Testis (tissue), 3 donors: Measurements from ENCODE around the gene GPR183. TPM values are rescaled to one million over a fixed set of nuclear protein-coding genes. Genes with fewer than 3 reads are reported as not detected.

Experiments
- DNase-seq: peaks from one replicate; pipeline ENCODE4 v3.0.0-alpha.2; 2019
- H3K27ac ChIP-seq, 2 donors: fragments of 200-600 bp; sonication (generic); one replicate each; pipeline ENCODE4 v1.5.1; 2019
- H3K27me3 ChIP-seq: fragments of 200-600 bp; sonication (generic); one replicate; pipeline ENCODE4 v1.5.1; 2019
- H3K36me3 ChIP-seq: fragments of 200-600 bp; sonication (generic); one replicate; pipeline ENCODE4 v1.5.1; 2017; ENCODE audit warnings: low read depth; ENCODE audit errors: missing control alignments
- H3K4me1 ChIP-seq: fragments of 200-600 bp; sonication (generic); one replicate; pipeline ENCODE4 v1.5.1; 2019
- H3K4me3 ChIP-seq, 2 donors: fragments of 200-600 bp; sonication (generic); one replicate each; pipeline ENCODE4 v1.5.1; 2017 to 2019
- H3K9me3 ChIP-seq: fragments of 200-600 bp; sonication (generic); one replicate; pipeline ENCODE4 v1.5.1; 2017
- POLR2A ChIP-seq: fragments of 450-650 bp; IDR thresholded peaks from one replicate; pipeline ENCODE4 v1.6.1; 2017; ENCODE audit warnings: antibody characterized with exemption, mild to moderate bottlenecking, moderate library complexity
- WGBS, 2 donors: methylation state at CpG; one replicate each; pipeline ENCODE4 v1.1.5; 2018; 5-methylcytosine and 5-hydroxymethylcytosine counted together
- intact Hi-C: fragments of 100-400 bp; cut with DNase I; formaldehyde crosslinking; loops from one replicate; pipeline ENCODE4 v1.15.1; 2023; ENCODE audit warnings: low total_unique reads
- polyA plus RNA-seq: library from polyadenylated mRNA; stranded (reverse); fragments of 350-450 nt; fragmentation: Illumina TruSeq; extraction: RNeasy Lipid Tissue Mini Kit (QIAGEN cat#74804); gene quantifications from one replicate; pipeline ENCODE4 v1.2.3, GENCODE V29; 2014; ENCODE audit warnings: low read depth, low replicate concordance; ENCODE audit not compliant: insufficient read depth
- total RNA-seq, 2 donors: library from RNA; depleted of rRNA; stranded (reverse); fragments of >200 nt; gene quantifications; one replicate each; pipeline ENCODE4 v1.2.3, GENCODE V29; 2016
- TF ChIP-seq, protein P1 (sequence below), 3 experiments: fragments of 450-650 bp in 2 of 3; fragments of 200-600 bp in 1 of 3; sonication (generic) in 1 of 3; IDR thresholded peaks; one replicate each; pipeline ENCODE4 v1.5.1; 2016 to 2019; ENCODE audit warnings: antibody characterized with exemption in 3 of 3, mild to moderate bottlenecking in 2 of 3, moderate library complexity in 1 of 3

Gene GPR183
- total and polyA plus RNA-seq, 3 donors from 2014 or later, result 0.39 to 6.9 (median 2.3) TPM

DNA sequence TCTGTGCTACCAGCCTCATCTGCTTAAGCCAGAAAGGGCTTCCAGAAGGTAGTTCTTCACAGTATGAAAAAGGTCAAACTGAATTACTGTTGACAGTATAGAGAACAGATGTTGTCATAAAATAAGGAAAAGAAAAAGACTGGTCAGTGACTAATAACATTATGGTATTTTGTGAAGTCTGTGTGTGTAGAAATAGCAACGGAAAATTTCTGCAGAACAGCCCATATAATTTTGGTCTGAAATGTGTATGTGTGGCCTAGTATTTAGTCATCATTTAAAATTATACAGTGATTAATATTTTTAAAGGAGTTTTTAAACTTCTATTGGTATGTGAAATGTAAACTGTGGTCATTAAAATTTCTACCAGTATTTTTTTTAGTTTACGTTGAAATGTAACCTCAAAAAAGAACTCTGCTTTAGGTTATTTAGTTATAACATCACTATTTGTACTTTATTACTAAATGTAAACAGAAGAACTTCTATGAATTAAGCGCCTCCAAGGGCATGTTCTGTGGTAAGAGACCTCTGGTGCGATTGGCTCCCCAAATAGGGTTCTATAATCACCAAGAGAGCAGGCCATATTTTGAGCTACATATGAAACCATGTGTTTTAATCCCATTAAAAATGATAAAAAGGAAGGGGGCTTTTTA lies 3.3 kb upstream of the GPR183 start:
- no peaks in the 10 kb centered on the region for H3K9me3 ChIP-seq
- intact Hi-C loops, result no loop called here
- no peak overlapping the region for H3K27ac ChIP-seq
- DNase-seq, result no peak
- no peak overlapping the region for H3K4me3 ChIP-seq
- TF ChIP-seq POLR2A, result no peak
- TF ChIP-seq, protein P1, sequence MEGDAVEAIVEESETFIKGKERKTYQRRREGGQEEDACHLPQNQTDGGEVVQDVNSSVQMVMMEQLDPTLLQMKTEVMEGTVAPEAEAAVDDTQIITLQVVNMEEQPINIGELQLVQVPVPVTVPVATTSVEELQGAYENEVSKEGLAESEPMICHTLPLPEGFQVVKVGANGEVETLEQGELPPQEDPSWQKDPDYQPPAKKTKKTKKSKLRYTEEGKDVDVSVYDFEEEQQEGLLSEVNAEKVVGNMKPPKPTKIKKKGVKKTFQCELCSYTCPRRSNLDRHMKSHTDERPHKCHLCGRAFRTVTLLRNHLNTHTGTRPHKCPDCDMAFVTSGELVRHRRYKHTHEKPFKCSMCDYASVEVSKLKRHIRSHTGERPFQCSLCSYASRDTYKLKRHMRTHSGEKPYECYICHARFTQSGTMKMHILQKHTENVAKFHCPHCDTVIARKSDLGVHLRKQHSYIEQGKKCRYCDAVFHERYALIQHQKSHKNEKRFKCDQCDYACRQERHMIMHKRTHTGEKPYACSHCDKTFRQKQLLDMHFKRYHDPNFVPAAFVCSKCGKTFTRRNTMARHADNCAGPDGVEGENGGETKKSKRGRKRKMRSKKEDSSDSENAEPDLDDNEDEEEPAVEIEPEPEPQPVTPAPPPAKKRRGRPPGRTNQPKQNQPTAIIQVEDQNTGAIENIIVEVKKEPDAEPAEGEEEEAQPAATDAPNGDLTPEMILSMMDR (IDR thresholded peaks at IDR 0.05), result no peak
- no peaks in the 10 kb centered on the region for H3K36me3 ChIP-seq
- no peaks in the 10 kb centered on the region for H3K27me3 ChIP-seq
- 88 to 95% methylated on average over 4 of the region's 4 CpGs for WGBS, 2 donors
- H3K4me1 ChIP-seq, result no peaks in the 10 kb centered on the region

DNA sequence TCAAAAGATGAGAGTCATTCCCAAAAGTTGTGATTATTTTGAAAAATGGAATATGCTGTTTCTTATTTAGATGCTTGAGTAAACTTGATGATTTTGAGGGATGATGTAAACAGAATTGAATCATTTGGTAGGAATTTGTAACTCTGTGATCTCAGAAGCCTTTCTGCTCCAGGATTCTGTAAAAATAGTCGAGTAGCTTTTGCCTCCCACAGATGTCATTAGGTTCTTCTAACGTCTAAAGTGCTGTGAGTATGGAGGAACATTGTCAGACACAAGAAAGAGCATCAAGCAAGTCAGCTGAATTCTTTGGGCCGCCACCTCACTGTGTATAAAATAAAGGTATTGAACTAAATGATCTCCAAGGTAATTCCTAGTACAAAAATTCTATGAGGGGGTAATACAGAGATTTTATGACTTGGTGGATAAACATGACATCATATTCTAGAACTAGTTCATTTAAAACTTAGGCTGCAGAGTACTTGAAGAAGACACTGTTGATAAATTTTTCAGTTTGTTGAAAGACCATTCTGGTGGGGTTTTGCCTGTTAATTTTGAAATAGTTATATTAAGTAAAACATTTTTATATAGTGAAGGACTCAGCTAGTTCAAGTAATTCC lies 1.4 kb upstream of the GPR183 start:
- no peak for DNase-seq
- no peaks in the 10 kb centered on the region for H3K9me3 ChIP-seq
- H3K4me1 ChIP-seq, result no peaks in the 10 kb centered on the region
- no peaks in the 10 kb centered on the region for H3K36me3 ChIP-seq
- TF ChIP-seq, protein P1 (IDR thresholded peaks at IDR 0.05), result no peak
- no peak for TF ChIP-seq POLR2A
- H3K27ac ChIP-seq, result no peak overlapping the region
- H3K27me3 ChIP-seq, result no peaks in the 10 kb centered on the region
- intact Hi-C loops, result no loop called here
- H3K4me3 ChIP-seq, result no peak overlapping the region
- 59 to 80% methylated on average over 3 of the region's 3 CpGs for WGBS, 2 donors

DNA sequence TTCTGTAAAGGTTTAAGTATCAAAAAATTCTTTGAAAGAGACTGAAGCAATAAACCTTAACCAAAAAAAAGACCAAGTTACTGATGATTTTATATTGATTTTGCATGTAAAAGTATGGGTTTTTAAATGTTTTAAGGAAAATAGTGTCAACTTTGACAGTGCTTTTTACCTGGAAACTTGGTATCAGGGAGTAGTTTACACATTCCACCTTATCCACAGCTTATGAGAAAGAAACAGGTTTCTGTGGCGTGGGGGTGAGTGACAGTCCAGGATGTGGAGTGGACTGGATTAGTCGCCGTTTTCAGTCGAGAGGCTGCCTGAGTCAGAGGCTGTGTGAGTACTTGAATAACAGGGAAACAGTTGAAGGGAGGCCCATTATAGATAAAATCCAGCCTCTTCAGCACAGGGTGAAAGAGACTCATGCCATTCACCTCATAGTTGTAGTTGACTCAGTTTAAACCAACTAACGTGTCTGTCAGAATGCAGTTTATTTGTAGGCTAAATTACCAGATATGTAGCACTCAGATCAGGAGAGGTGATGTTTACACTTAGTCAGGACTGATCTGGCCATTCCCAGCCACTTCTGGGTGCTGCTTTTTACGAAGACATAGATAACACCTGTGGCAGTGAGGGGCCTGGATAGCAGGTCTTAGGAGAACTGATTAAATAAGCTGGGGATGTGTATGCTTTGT lies 595 bp upstream of the GPR183 start:
- Histone ChIP-seq H3K4me1 (no peaks in the 10 kb centered on the region), H3K27me3 (no peaks in the 10 kb centered on the region), H3K4me3 (no peak overlapping the region), H3K27ac (peak overlapping the region in 1 of 2 donors; percentile 25), H3K9me3 (no peaks in the 10 kb centered on the region), H3K36me3 (no peaks in the 10 kb centered on the region)
- intact Hi-C loops, result no loop called here
- 79 to 84% methylated on average over 6 of the region's 6 CpGs for WGBS, 2 donors
- TF ChIP-seq POLR2A, result no peak
- TF ChIP-seq, protein P1 (IDR thresholded peaks at IDR 0.05), result no peak
- DNase-seq, result no peak

DNA sequence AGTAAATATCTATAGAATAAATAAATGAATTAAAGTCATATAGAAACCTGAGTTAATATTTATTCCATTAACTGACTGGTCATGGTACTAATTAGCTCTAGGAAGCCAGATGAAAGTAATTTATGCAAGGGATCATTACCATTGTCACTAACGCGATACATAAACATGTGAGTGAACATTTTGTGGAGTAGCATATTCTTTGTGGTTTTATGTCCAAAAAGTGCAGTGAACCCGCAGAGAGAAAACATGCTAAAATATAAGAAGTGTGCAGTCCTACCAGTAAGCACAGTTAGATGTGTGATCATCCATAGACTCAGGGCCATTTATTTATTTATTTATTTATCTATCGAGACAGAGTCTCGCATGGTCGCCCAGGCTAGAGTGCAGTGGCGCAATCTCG lies 1.6 kb downstream of the GPR183 start:
- Histone ChIP-seq H3K36me3 (no peaks in the 10 kb centered on the region), H3K9me3 (no peaks in the 10 kb centered on the region), H3K27ac (peak overlapping the region in 1 of 2 donors; percentile 32), H3K4me1 (no peaks in the 10 kb centered on the region), H3K4me3 (peak overlapping the region in 1 of 2 donors; percentile 2), H3K27me3 (no peaks in the 10 kb centered on the region)
- TF ChIP-seq, protein P1 (IDR thresholded peaks at IDR 0.05), result no peak
- TF ChIP-seq POLR2A, result no peak
- no peak for DNase-seq
- intact Hi-C loops, result no loop called here
- 85 to 93% methylated on average over 8 of the region's 8 CpGs for WGBS, 2 donors
